Hematopoietic multipotent progenitor cell treated with erythropoietin and hydrocortisone succinate and interleukin-3 and kit ligand, for 17 days (in vitro differentiated cells): ENCODE data around the gene GNL1.
"Not testable (repeated sequence)": the region's sequence is repeated elsewhere in the genome, so short reads cannot be mapped to it uniquely, and the experiment has no call there.

ENCODE experiments used
- DNase-seq: peaks from one replicate; pipeline ENCODE4 v3.0.0-alpha.2; 2015; ENCODE audit warnings: low spot score

The GNL1 gene

GRCh38 chr6:30495993-30496392, 60.3 kb downstream of the GNL1 start:
- DNase-seq = no peak

- DNase-seq = not testable (repeated sequence)
Measured at GRCh38 chr6:30495060-30495459, 61.2 kb downstream of the GNL1 start.

DNA sequence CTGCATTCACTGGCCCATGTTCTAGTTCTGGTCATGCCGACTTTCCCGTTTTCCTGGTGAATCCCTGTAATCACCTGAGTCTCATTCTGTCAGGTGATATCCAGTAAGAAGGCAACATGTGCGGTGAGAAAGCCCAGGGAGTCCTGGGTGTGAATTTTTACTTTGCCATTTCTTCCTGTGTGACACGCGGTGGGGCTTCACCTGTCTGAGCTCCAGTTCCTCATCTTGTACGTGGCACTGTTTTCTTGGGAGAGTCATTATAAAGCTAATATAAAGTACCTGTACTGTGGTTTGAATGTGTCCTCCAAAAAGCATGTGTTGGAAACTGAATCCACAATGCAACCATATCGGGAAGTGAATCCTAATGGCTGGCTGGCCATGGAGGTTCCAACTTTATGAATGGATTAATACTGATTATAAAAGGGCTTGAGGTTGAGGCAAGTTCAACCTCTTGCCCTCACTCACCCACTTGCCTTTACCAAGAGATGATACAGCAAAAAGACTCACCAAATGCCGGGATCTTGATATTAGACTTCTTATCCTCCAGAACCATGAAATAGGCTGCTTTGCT, 61.9 kb downstream of the GNL1 start:
- DNase-seq = no peak

DNA sequence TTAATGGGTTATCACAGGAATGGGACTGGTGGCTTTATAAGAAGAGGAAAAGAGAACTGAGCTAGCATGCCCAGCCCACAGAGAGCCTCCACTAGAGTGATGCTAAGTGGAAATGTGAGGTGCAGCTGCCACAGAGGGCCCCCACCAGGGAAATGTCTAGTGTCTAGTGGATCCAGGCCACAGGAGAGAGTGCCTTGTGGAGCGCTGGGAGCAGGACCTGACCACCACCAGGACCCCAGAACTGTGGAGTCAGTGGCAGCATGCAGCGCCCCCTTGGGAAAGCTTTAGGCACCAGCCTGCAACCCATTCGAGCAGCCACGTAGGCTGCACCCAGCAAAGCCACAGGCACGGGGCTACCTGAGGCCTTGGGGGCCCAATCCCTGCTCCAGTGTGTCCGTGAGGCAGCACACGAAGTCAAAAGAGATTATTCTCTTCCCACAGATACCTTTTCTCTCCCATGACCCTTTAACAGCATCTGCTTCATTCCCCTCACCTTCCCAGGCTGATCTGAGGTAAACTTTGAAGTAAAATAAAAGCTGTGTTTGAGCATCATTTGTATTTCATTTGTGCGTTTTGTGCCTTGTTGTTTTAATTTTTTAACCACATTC, 62.5 kb downstream of the GNL1 start:
- DNase-seq = no peak

- no peak for DNase-seq
Measured at GRCh38 chr6:30491991-30492952, 64.0 kb downstream of the GNL1 start.
